GM12891 (cell line): ENCODE measurements around the gene SYNJ1.

ENCODE experiments used
- PAX5 ChIP-seq: IDR thresholded peaks from 2 replicates; pipeline ENCODE4 v1.6.1; 2011; ENCODE audit warnings: low read length, moderate library complexity, mild to moderate bottlenecking; ENCODE audit not compliant: insufficient read depth, severe bottlenecking
- POLR2A ChIP-seq: IDR thresholded peaks from 2 replicates; pipeline ENCODE4 v1.6.1; 2011; ENCODE audit warnings: low read depth, low read length, control low read depth
- POLR2AphosphoS5 ChIP-seq: IDR thresholded peaks from 2 replicates; pipeline ENCODE4 v1.6.1; 2011; ENCODE audit warnings: low read depth, low read length, control low read depth
- SPI1 ChIP-seq: IDR thresholded peaks from 2 replicates; pipeline ENCODE4 v1.6.1; 2011; ENCODE audit warnings: low read depth, low read length, control low read depth
- TAF1 ChIP-seq: IDR thresholded peaks from 2 replicates; pipeline ENCODE4 v1.6.1; 2011; ENCODE audit warnings: low read depth, low read length, control low read depth

- TF ChIP-seq POLR2A (no peak), POLR2AphosphoS5 (no peak), TAF1 (no peak), PAX5 (no peak), SPI1 (no peak)
Measured at GRCh38 chr21:32599091-32599490, 128.7 kb downstream of the SYNJ1 start.
